Measurements from ENCODE around the gene NCMAP. TPM values are rescaled to one million over a fixed set of nuclear protein-coding genes. Genes with fewer than 3 reads are reported as not detected.

NCMAP gene
- polyA plus RNA-seq, 1 donor (not counting 4 experiments of a cell fraction or from before 2014, with no cell fraction given), result 0.05 TPM

DNA sequence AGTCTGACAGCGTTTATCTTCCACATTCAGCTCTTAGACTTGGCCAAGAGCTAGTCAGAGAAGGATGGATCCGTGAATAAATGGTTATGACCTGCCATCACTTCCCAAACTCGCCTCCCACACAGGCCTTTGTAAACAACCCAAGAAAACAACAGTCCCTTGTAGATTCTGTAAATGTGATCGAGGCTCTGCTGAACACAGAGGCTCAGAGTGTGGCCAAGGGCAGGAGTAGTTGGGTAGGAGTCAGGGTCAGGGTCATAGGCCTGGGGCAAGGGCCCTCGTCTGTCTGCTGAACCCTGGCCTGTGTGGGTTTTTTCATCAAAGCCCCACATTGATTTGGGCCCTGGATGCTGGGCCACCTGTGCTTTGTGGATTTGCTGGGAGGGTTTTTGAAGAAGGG is 32.7 kb downstream of the NCMAP start:
- Histone ChIP-seq H3K4me3 (ENCODE audit: control insufficient read depth in 2 of 3, extremely low read depth in 1 of 3, insufficient read depth in 2 of 3, low read depth in 1 of 3, low read length in 3 of 3) (no peak overlapping the region), H2AFZ (ENCODE audit: control insufficient read depth, low read length) (no peak overlapping the region), H3K27me3 (ENCODE audit: control insufficient read depth, extremely low read depth, insufficient read depth, low read length) (peaks cover 8% of the 10 kb centered on the region), H3K9ac (ENCODE audit: control insufficient read depth, extremely low read depth, insufficient read depth, low read length) (no peak overlapping the region), H4K20me1 (ENCODE audit: control insufficient read depth, extremely low read depth, insufficient read depth, low read length) (no peaks in the 10 kb centered on the region), H3K36me3 (ENCODE audit: control insufficient read depth in 2 of 2, extremely low read depth in 1 of 2, insufficient read depth in 2 of 2, low read length in 2 of 2) (no peaks in the 10 kb centered on the region), H3K4me2 (ENCODE audit: control insufficient read depth, extremely low read depth, insufficient read depth, low read depth, low read length) (no peak overlapping the region), H3K4me1 (ENCODE audit: control insufficient read depth, extremely low read depth, insufficient read depth, low read length) (peaks cover 5% of the 10 kb centered on the region), H3K27ac (ENCODE audit: control insufficient read depth, insufficient read depth, low read length) (no peak overlapping the region), H3K79me2 (ENCODE audit: control insufficient read depth, insufficient read depth, low read length) (no peaks in the 10 kb centered on the region), H3K9me3 (ENCODE audit: control insufficient read depth, low read depth, low read length) (no peaks in the 10 kb centered on the region), H3K9me1 (ENCODE audit: control insufficient read depth, extremely low read depth, insufficient read depth, low read length) (no peaks in the 10 kb centered on the region)
- TF ChIP-seq CTCF (optimal IDR thresholded peaks at IDR 0.05 in 1 of 3, IDR thresholded peaks at IDR 0.05 in 1 of 3, conservative IDR thresholded peaks at IDR 0.05 in 1 of 3; ENCODE audit: extremely low read depth in 1 of 3, insufficient read depth in 2 of 3, low read length in 3 of 3) (no peak), EZH2 (IDR thresholded peaks at IDR 0.05; ENCODE audit: low read length) (no peak)
- DNase-seq (ENCODE audit: low read depth, low spot score) (no peak), FAIRE-seq (no peak)
- dilution Hi-C loops (cut with MboI; ENCODE audit: extremely low pct_ligation_motif_present, low sequenced_read_pairs), result no loop called here

DNA sequence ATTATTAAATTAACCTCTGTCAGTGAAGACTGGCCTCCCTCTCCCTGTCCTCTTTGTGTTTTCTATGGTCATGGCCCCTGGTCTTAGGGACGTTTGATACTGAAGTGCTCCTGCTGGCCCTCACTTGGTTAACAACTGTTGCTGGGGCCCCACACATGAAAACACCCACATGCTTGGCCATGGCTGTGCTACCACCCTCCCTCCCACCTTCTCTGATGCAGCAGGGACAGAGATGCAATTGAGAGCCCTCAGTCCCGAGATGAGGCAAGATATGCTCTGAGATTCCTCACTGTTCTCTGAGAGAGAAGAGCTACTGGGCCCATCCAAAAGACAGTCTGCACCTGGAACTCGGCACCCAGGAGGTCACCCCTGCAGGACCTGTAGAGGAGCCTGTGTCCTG is 33.3 kb downstream of the NCMAP start:
- dilution Hi-C loops (cut with MboI; ENCODE audit: extremely low pct_ligation_motif_present, low sequenced_read_pairs), result no loop called here
- Histone ChIP-seq H3K27ac (ENCODE audit: control insufficient read depth, insufficient read depth, low read length) (no peak overlapping the region), H4K20me1 (ENCODE audit: control insufficient read depth, extremely low read depth, insufficient read depth, low read length) (no peaks in the 10 kb centered on the region), H3K4me1 (ENCODE audit: control insufficient read depth, extremely low read depth, insufficient read depth, low read length) (peaks cover 9% of the 10 kb centered on the region), H3K4me2 (ENCODE audit: control insufficient read depth, extremely low read depth, insufficient read depth, low read depth, low read length) (no peak overlapping the region), H3K4me3 (ENCODE audit: control insufficient read depth in 2 of 3, extremely low read depth in 1 of 3, insufficient read depth in 2 of 3, low read depth in 1 of 3, low read length in 3 of 3) (no peak overlapping the region), H3K9me1 (ENCODE audit: control insufficient read depth, extremely low read depth, insufficient read depth, low read length) (no peaks in the 10 kb centered on the region), H3K27me3 (ENCODE audit: control insufficient read depth, extremely low read depth, insufficient read depth, low read length) (peaks cover 8% of the 10 kb centered on the region), H3K36me3 (ENCODE audit: control insufficient read depth in 2 of 2, extremely low read depth in 1 of 2, insufficient read depth in 2 of 2, low read length in 2 of 2) (no peaks in the 10 kb centered on the region), H3K9ac (ENCODE audit: control insufficient read depth, extremely low read depth, insufficient read depth, low read length) (no peak overlapping the region), H3K9me3 (ENCODE audit: control insufficient read depth, low read depth, low read length) (no peaks in the 10 kb centered on the region), H2AFZ (ENCODE audit: control insufficient read depth, low read length) (no peak overlapping the region), H3K79me2 (ENCODE audit: control insufficient read depth, insufficient read depth, low read length) (no peaks in the 10 kb centered on the region)
- TF ChIP-seq EZH2 (IDR thresholded peaks at IDR 0.05; ENCODE audit: low read length) (no peak), CTCF (optimal IDR thresholded peaks at IDR 0.05 in 1 of 3, IDR thresholded peaks at IDR 0.05 in 1 of 3, conservative IDR thresholded peaks at IDR 0.05 in 1 of 3; ENCODE audit: extremely low read depth in 1 of 3, insufficient read depth in 2 of 3, low read length in 3 of 3) (no peak)
- FAIRE-seq, result no peak
- no peak for DNase-seq (ENCODE audit: low read depth, low spot score)

All from keratinocyte (primary cell).